ENCODE data around the gene MAPT. TPM values are rescaled to one million over a fixed set of nuclear protein-coding genes. Genes with fewer than 3 reads are reported as not detected.
A peak's percentile ranks its signal among the peaks of the same experiment; 100 is the strongest.

MAPT gene
- total RNA-seq, 1 donor from 2014 or later = 2.4 TPM

GRCh38 chr17:45846223-45846622 is 48.1 kb upstream of the MAPT start:
- H3K36me3 Mint-ChIP-seq = no peaks in the 10 kb centered on the region
- H3K4me3 ChIP-seq = no peak overlapping the region
- TF ChIP-seq CTCF (IDR thresholded peaks at IDR 0.05) (no peak), EZH2phosphoT487 (IDR thresholded peaks at IDR 0.05) (no peak), EZH2 (IDR thresholded peaks at IDR 0.05) (no peak)

GRCh38 chr17:45846646-45847045 is 47.7 kb upstream of the MAPT start:
- Mint-ChIP-seq H3K4me1 (no peaks in the 10 kb centered on the region), H3K4me3 (peak overlapping the region; percentile 58), H3K9me3 (peaks cover 2% of the 10 kb centered on the region), H3K27ac (no peak overlapping the region), H3K36me3 (no peaks in the 10 kb centered on the region), H3K27me3 (ENCODE audit: insufficient read depth, low read depth) (peaks cover 7% of the 10 kb centered on the region)
- Histone ChIP-seq H3K4me1 (no peaks in the 10 kb centered on the region), H3K9ac (no peak overlapping the region), H3K9me3 (ENCODE audit: low read depth) (no peaks in the 10 kb centered on the region), H4K20me1 (ENCODE audit: low read depth) (no peaks in the 10 kb centered on the region), H3K79me2 (ENCODE audit: low read depth) (no peaks in the 10 kb centered on the region), H3K27me3 (no peaks in the 10 kb centered on the region), H3K27ac (no peak overlapping the region), H2AFZ (replicated peaks) (no peak overlapping the region), H3K4me3 (no peak overlapping the region), H3F3A (ENCODE audit: low read depth) (no peaks in the 10 kb centered on the region), H3K36me3 (no peaks in the 10 kb centered on the region), H3K4me2 (no peak overlapping the region)
- DNase-seq (ENCODE audit: low spot score) = no peak
- no peak for TF ChIP-seq CTCF (IDR thresholded peaks at IDR 0.05)
- no peak for TF ChIP-seq EZH2 (IDR thresholded peaks at IDR 0.05)
- no peak for TF ChIP-seq EZH2phosphoT487 (IDR thresholded peaks at IDR 0.05)

More at GRCh38 chr17:45846223-45846622, 48.1 kb upstream of the MAPT start:
- Mint-ChIP-seq H3K4me3 (no peak overlapping the region), H3K27ac (no peak overlapping the region), H3K9me3 (peaks cover 2% of the 10 kb centered on the region), H3K27me3 (ENCODE audit: insufficient read depth, low read depth) (peaks cover 8% of the 10 kb centered on the region), H3K4me1 (no peaks in the 10 kb centered on the region)
- DNase-seq (ENCODE audit: low spot score) = no peak
- Histone ChIP-seq H3K27me3 (no peaks in the 10 kb centered on the region), H3K9ac (no peak overlapping the region), H3K4me1 (no peaks in the 10 kb centered on the region), H3K4me2 (no peak overlapping the region), H3F3A (ENCODE audit: low read depth) (no peaks in the 10 kb centered on the region), H3K27ac (no peak overlapping the region), H3K9me3 (ENCODE audit: low read depth) (no peaks in the 10 kb centered on the region), H2AFZ (replicated peaks) (no peak overlapping the region), H3K36me3 (no peaks in the 10 kb centered on the region), H4K20me1 (ENCODE audit: low read depth) (no peaks in the 10 kb centered on the region), H3K79me2 (ENCODE audit: low read depth) (no peaks in the 10 kb centered on the region)

- H2AFZ ChIP-seq (replicated peaks) = no peak overlapping the region
- no peak overlapping the region for H3K9ac ChIP-seq
- no peak overlapping the region for H3K4me2 ChIP-seq
- H3K4me3 ChIP-seq = no peak overlapping the region
- no peaks in the 10 kb centered on the region for H4K20me1 ChIP-seq (ENCODE audit: low read depth)
- no peaks in the 10 kb centered on the region for H3K79me2 ChIP-seq (ENCODE audit: low read depth)
- peaks cover 2% of the 10 kb centered on the region for H3K9me3 Mint-ChIP-seq
- no peak overlapping the region for H3K4me3 Mint-ChIP-seq
- H3K4me1 ChIP-seq = no peaks in the 10 kb centered on the region
- no peaks in the 10 kb centered on the region for H3K27me3 ChIP-seq
- H3K36me3 Mint-ChIP-seq = no peaks in the 10 kb centered on the region
- H3K9me3 ChIP-seq (ENCODE audit: low read depth) = no peaks in the 10 kb centered on the region
- H3K36me3 ChIP-seq = no peaks in the 10 kb centered on the region
- DNase-seq (ENCODE audit: low spot score) = no peak
- no peak for TF ChIP-seq CTCF (IDR thresholded peaks at IDR 0.05)
- TF ChIP-seq EZH2 (IDR thresholded peaks at IDR 0.05) = no peak
- TF ChIP-seq EZH2phosphoT487 (IDR thresholded peaks at IDR 0.05) = no peak
- peaks cover 7% of the 10 kb centered on the region for H3K27me3 Mint-ChIP-seq (ENCODE audit: insufficient read depth, low read depth)
- H3K4me1 Mint-ChIP-seq = no peaks in the 10 kb centered on the region
- H3K27ac Mint-ChIP-seq = peak overlapping the region; percentile 13
- H3F3A ChIP-seq (ENCODE audit: low read depth) = no peaks in the 10 kb centered on the region
- no peak overlapping the region for H3K27ac ChIP-seq
Measured at GRCh38 chr17:45847101-45847500, 47.3 kb upstream of the MAPT start.
